ENCODE data around the gene COL27A1.

- TF ChIP-seq CTCF (IDR thresholded peaks at IDR 0.05) = no peak
- TF ChIP-seq EP300 (IDR thresholded peaks at IDR 0.05) = no peak
- no peak for TF ChIP-seq POLR2AphosphoS5 (IDR thresholded peaks at IDR 0.05)
These were observed 14.8 kb downstream of the COL27A1 start for GRCh38 chr9:114169952-114170770.
